ENCODE data around the gene CIZ1. TPM values are rescaled to one million over a fixed set of nuclear protein-coding genes. Genes with fewer than 3 reads are reported as not detected.

Gene CIZ1
- total RNA-seq, 1 donor from 2014 or later, result 186 TPM

GRCh38 chr9:128149001-128149701 is 42.2 kb downstream of the CIZ1 start, which contains the start of gene LCN2:
TSS of gene LCN2 (plus strand) at chr9:128149453. CDS start at chr9:128149526, 73 bp downstream.
- Mint-ChIP-seq H3K9me3 (no peaks in the 10 kb centered on the region), H3K27me3 (no peaks in the 10 kb centered on the region), H3K4me3 (peak within 1 kb of the TSS; percentile 59), H3K27ac (peak within 1 kb of the TSS; percentile 92), H3K4me1 (ENCODE audit: unreplicated experiment) (peaks cover 14% of the 10 kb centered on the region), H3K36me3 (no peaks in the 10 kb centered on the region)
- TF ChIP-seq, protein P1, sequence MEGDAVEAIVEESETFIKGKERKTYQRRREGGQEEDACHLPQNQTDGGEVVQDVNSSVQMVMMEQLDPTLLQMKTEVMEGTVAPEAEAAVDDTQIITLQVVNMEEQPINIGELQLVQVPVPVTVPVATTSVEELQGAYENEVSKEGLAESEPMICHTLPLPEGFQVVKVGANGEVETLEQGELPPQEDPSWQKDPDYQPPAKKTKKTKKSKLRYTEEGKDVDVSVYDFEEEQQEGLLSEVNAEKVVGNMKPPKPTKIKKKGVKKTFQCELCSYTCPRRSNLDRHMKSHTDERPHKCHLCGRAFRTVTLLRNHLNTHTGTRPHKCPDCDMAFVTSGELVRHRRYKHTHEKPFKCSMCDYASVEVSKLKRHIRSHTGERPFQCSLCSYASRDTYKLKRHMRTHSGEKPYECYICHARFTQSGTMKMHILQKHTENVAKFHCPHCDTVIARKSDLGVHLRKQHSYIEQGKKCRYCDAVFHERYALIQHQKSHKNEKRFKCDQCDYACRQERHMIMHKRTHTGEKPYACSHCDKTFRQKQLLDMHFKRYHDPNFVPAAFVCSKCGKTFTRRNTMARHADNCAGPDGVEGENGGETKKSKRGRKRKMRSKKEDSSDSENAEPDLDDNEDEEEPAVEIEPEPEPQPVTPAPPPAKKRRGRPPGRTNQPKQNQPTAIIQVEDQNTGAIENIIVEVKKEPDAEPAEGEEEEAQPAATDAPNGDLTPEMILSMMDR (conservative IDR thresholded peaks at IDR 0.05), result no peak
- no peak for DNase-seq (ENCODE audit: extremely low spot score, unreplicated experiment)

DNA sequence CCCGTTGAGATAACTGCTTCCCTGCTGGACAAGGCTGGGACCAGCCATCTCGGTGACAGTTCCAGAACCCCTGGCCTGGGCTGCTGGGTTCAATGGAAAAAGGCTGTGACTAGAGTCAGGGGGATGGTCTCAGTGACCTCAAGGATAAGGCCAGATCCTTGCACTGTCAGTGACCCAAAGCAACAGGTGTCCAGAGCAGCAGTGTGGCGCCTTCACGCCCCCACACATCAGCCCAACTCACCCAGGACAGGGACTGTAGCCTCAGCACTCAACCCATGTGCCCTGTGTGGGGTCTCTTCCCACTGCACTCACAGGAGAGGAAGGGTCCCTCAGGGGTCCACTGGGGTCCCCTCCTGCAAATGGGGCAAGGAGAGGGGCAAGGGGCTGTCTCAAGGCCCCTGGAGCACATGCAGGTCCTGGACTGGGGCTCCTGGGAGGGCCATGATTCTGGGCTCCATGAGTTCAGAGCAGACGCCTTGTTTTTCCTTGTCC is 42.8 kb downstream of the CIZ1 start:
- no peaks in the 10 kb centered on the region for H3K9me3 Mint-ChIP-seq
- DNase-seq (ENCODE audit: extremely low spot score, unreplicated experiment), result no peak
- no peaks in the 10 kb centered on the region for H3K27me3 Mint-ChIP-seq
- peak overlapping the region; percentile 92 for H3K27ac Mint-ChIP-seq
- H3K4me3 Mint-ChIP-seq, result no peak overlapping the region
- peaks cover 15% of the 10 kb centered on the region for H3K4me1 Mint-ChIP-seq (ENCODE audit: unreplicated experiment)
- TF ChIP-seq, protein P1 (conservative IDR thresholded peaks at IDR 0.05), result no peak
- no peaks in the 10 kb centered on the region for H3K36me3 Mint-ChIP-seq

DNA sequence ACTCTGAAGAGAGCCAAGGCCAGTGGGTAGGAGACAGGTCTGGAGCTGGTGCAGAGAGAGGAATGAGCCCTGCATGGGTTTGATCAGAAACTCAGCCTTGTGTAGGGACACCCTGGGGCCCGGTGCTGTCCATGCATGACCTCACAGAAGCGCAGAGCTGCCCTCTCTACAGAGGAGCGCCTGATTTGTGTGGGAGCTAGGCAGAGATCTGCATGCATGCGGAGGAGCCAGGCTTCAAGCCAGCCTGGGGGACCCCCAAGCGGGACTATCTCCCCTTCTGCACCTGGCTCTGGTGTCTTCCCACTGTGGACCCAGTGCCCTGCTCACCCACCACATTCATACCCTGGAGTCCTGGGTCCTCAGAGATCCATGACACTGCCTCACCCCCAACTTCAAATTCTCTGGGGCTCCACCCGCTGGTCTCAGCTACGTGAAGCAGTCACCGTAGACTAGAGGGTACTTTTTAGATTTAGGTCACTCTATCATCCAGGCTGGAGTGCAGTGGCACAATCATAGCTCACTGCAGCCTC is 44.7 kb downstream of the CIZ1 start:
- H3K4me1 Mint-ChIP-seq (ENCODE audit: unreplicated experiment), result peaks cover 19% of the 10 kb centered on the region
- no peaks in the 10 kb centered on the region for H3K36me3 Mint-ChIP-seq
- DNase-seq (ENCODE audit: extremely low spot score, unreplicated experiment), result no peak
- no peaks in the 10 kb centered on the region for H3K27me3 Mint-ChIP-seq
- H3K9me3 Mint-ChIP-seq, result no peaks in the 10 kb centered on the region
- TF ChIP-seq, protein P1 (conservative IDR thresholded peaks at IDR 0.05), result no peak
- H3K27ac Mint-ChIP-seq, result peak overlapping the region; percentile 97
- no peak overlapping the region for H3K4me3 Mint-ChIP-seq

DNA sequence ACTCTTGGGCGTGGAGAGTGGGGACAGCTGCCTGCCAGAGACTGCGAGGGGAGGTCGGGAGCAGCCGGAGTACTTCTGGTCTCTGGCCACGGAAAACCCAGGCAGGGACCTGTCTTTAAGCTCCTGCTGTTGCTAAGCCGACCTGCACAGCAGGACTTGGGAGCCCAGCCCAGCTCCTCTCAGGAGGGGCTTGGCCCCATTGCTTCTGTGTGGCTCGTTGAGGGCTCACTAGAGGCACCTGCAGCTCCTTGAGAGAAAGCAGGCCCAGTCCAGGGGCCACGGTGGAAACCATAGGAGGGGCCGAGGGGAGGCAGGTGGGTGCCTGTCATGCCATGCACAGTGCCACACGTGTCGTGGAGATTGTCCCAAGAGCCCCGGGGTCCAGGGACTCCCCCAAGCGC is 45.4 kb downstream of the CIZ1 start:
- TF ChIP-seq, protein P1 (conservative IDR thresholded peaks at IDR 0.05), result no peak
- H3K27ac Mint-ChIP-seq, result peak overlapping the region; percentile 97
- peak overlapping the region; percentile 68 for H3K4me3 Mint-ChIP-seq
- DNase-seq (ENCODE audit: extremely low spot score, unreplicated experiment), result no peak
- H3K27me3 Mint-ChIP-seq, result no peaks in the 10 kb centered on the region
- peaks cover 19% of the 10 kb centered on the region for H3K4me1 Mint-ChIP-seq (ENCODE audit: unreplicated experiment)
- no peaks in the 10 kb centered on the region for H3K36me3 Mint-ChIP-seq
- no peaks in the 10 kb centered on the region for H3K9me3 Mint-ChIP-seq

DNA sequence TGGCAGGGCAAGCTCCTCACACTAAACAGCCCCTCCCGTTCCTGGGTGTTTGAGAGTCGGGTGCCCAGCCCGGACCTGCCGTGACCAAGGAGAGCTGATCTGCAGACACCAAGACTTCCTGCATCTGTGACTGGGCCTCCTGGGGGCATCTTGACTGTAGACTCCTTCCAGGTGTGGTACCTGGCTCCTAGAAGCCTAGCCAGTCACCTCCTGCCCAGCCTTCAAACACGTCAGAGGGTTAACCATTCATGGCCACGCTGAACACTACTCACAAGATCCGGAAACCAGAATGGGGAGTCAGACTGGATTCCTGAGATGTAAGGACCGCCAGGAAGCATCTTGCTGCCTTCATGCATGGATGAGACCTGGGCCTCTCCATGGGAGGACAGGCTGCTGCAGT is 45.8 kb downstream of the CIZ1 start:
- Mint-ChIP-seq H3K9me3 (no peaks in the 10 kb centered on the region), H3K27ac (peak overlapping the region; percentile 97), H3K4me3 (peak overlapping the region; percentile 68), H3K27me3 (no peaks in the 10 kb centered on the region), H3K36me3 (no peaks in the 10 kb centered on the region), H3K4me1 (ENCODE audit: unreplicated experiment) (peaks cover 19% of the 10 kb centered on the region)
- no peak for DNase-seq (ENCODE audit: extremely low spot score, unreplicated experiment)
- TF ChIP-seq, protein P1 (conservative IDR thresholded peaks at IDR 0.05), result no peak
